HepG2 (cell line): ENCODE data around the gene ASL. TPM values are rescaled to one million over a fixed set of nuclear protein-coding genes. Genes with fewer than 3 reads are reported as not detected.
A peak's percentile ranks its signal among the peaks of the same experiment; 100 is the strongest.

Experiments
- ATF4 ChIP-seq, 2 experiments: fragments of 450-650 bp in 1 of 2; sonication (generic) in 1 of 2; formaldehyde crosslinking; IDR thresholded peaks; 2 replicates each; pipeline versions ENCODE4 v1.5.0 to v1.8.0; 2020 to 2022; ENCODE audit warnings: mild to moderate bottlenecking in 1 of 2, missing genetic modification reagents in 1 of 2
- ATF5 ChIP-seq: sonication (generic); formaldehyde crosslinking; IDR thresholded peaks from 2 replicates; pipeline ENCODE4 v1.4.0; 2020; ENCODE audit warnings: mild to moderate bottlenecking, low read depth, missing genetic modification reagents
- HDAC6 ChIP-seq: fragments of 200-600 bp; sonication (generic); IDR thresholded peaks from 2 replicates; pipeline ENCODE4 v1.7.0; 2017; ENCODE audit warnings: mild to moderate bottlenecking, antibody characterized with exemption, low read length, low read depth
- HNF4G ChIP-seq, 2 experiments: sonication (generic) in 1 of 2; formaldehyde crosslinking in 1 of 2; IDR thresholded peaks; 2 replicates each; pipeline versions ENCODE4 v1.4.0 to v1.6.1; 2011 to 2020; ENCODE audit warnings: borderline replicate concordance in 2 of 2, low read depth in 2 of 2, mild to moderate bottlenecking in 2 of 2, low read length in 1 of 2, missing genetic modification reagents in 1 of 2, moderate library complexity in 1 of 2
- HOXD1 ChIP-seq: sonication (generic); formaldehyde crosslinking; IDR thresholded peaks from 2 replicates; pipeline ENCODE4 v1.5.0; 2020; ENCODE audit warnings: missing genetic modification reagents
- LCORL ChIP-seq, 2 experiments: fragments of 450-650 bp in 1 of 2; sonication (generic) in 1 of 2; formaldehyde crosslinking in 1 of 2; IDR thresholded peaks; 2 replicates each; pipeline versions ENCODE4 v1.5.0 to v1.6.1; 2017 to 2020; ENCODE audit warnings: antibody characterized with exemption in 1 of 2, missing genetic modification reagents in 1 of 2
- LRRFIP1 ChIP-seq: sonication (generic); formaldehyde crosslinking; conservative IDR thresholded peaks from 2 replicates; pipeline ENCODE4 v1.4.0; 2020; ENCODE audit warnings: missing genetic modification reagents
- MED13 ChIP-seq: sonication (generic); formaldehyde crosslinking; IDR thresholded peaks from 2 replicates; pipeline ENCODE4 v1.5.0; 2020; ENCODE audit warnings: missing genetic modification reagents
- RELA ChIP-seq: sonication (generic); formaldehyde crosslinking; IDR thresholded peaks from 2 replicates; pipeline ENCODE4 v1.4.0; 2020; ENCODE audit warnings: missing genetic modification reagents
- RNF2 ChIP-seq: fragments of 450-650 bp; conservative IDR thresholded peaks from 2 replicates; pipeline ENCODE4 v1.6.1; 2016; ENCODE audit warnings: low read depth
- ZNF256 ChIP-seq: sonication (generic); formaldehyde crosslinking; conservative IDR thresholded peaks from 2 replicates; pipeline ENCODE4 v1.4.0; 2020; ENCODE audit warnings: missing genetic modification reagents
- ZNF503 ChIP-seq: sonication (generic); formaldehyde crosslinking; IDR thresholded peaks from 2 replicates; pipeline ENCODE4 v1.4.0; 2020; ENCODE audit warnings: missing genetic modification reagents
- ZNF558 ChIP-seq: sonication (generic); formaldehyde crosslinking; IDR thresholded peaks from 2 replicates; pipeline ENCODE4 v1.9.0; 2022; ENCODE audit warnings: mild to moderate bottlenecking, missing genetic modification reagents, borderline replicate concordance
- ZNF772 ChIP-seq: sonication (generic); formaldehyde crosslinking; IDR thresholded peaks from 2 replicates; pipeline ENCODE4 v1.5.0; 2020; ENCODE audit warnings: mild to moderate bottlenecking, missing genetic modification reagents
- ZNF883 ChIP-seq: sonication (generic); formaldehyde crosslinking; IDR thresholded peaks from 2 replicates; pipeline ENCODE4 v1.5.1; 2020; ENCODE audit warnings: mild to moderate bottlenecking, missing genetic modification reagents; ENCODE audit errors: not compliant biosample characterization
- polyA plus RNA-seq, 8 experiments: library from polyadenylated mRNA; depleted of rRNA in 3 of 8; stranded (reverse) in 7 of 8; unstranded in 1 of 8; fragments of >200 nt; fragmentation: Illumina TruSeq in 4 of 8; extraction: Trizol in 4 of 8; gene quantifications; 2 replicates each; pipeline versions ENCODE4 v1.2.1 to v1.2.3, GENCODE V29; 2011 to 2016; ENCODE audit warnings: low read depth in 4 of 8, missing spikeins in 1 of 8, mixed read lengths in 1 of 8; ENCODE audit not compliant: insufficient read depth in 1 of 8
- total RNA-seq, 5 experiments: library from RNA; depleted of rRNA; stranded (reverse); fragments of >200 nt; fragmentation: Illumina TruSeq; extraction: Trizol; gene quantifications; 2 replicates each; pipeline ENCODE4 v1.2.3, GENCODE V29; 2016; ENCODE audit warnings: low read depth in 1 of 5

ASL gene
- total and polyA plus RNA-seq, 2 of the 13 experiments (the other 11 are each of a cell fraction or from before 2014, with no cell fraction given), result 71.4 to 96.5 TPM

GRCh38 chr7:66076462-66077329 lies 1.1 kb downstream of the ASL start (continued):
- TF ChIP-seq ATF4 (CRISPR knock-in tag; IDR thresholded peaks at IDR 0.05) (no peak), ZNF883 (CRISPR knock-in tag) (no peak), HOXD1 (CRISPR knock-in tag) (no peak), MED13 (CRISPR knock-in tag) (no peak), ZNF503 (CRISPR knock-in tag) (no peak), ZNF256 (no peak), HNF4G (IDR thresholded peaks at IDR 0.05; ENCODE audit: borderline replicate concordance, low read depth, low read length) (peak; percentile 90), HNF4G (CRISPR knock-in tag; IDR thresholded peaks at IDR 0.05; ENCODE audit: borderline replicate concordance, low read depth) (peak; percentile 25; the same call in 1 of the 2 replicates), ATF5 (no peak), LRRFIP1 (CRISPR knock-in tag) (no peak), ZNF772 (CRISPR knock-in tag) (no peak), RNF2 (no peak), ZNF558 (no peak), HDAC6 (no peak), LCORL (IDR thresholded peaks at IDR 0.05) (no peak), LCORL (CRISPR knock-in tag; IDR thresholded peaks at IDR 0.05) (no peak), RELA (CRISPR knock-in tag) (no peak)
